HG02870 (cell line): ENCODE measurements around the gene COA8.

Experiments used
- ATAC-seq: cut with Tn5 transposase; IDR thresholded peaks from one replicate; pipeline ENCODE4 v1.9.1; 2021; ENCODE audit warnings: mild to moderate bottlenecking, moderate library complexity; ENCODE audit not compliant: unreplicated experiment

The COA8 gene

DNA sequence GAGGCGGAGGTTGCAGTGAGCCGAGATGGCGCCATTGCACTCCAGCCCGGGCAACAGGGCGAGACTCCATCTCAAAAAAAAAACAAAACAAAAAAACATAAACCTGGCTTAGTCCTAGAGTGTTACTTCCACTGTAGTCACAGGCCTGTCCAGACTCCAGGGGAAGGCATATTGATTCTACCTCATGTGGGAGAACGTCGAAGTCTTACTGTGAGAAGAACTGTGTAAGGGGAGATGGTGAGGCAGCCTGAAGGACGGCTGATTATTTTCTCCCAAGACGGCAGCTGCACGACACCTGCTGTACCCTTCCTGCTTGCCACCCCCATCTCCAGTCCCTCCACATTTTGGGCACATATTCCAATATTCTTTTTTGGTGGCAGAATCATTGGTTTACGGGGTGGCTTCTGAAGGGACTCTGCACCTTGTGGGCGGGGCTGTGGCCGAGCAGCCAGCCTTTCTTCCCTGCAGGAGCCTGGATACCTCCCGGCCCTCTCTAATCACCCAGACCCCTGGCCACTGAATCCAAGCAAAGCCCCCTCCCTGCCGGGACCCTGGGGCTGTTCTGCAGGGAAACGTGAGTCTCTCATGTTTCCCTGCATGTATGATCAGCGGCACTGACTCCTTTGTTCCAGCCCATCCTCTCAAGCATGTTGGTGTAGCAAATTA, 54.0 kb downstream of the COA8 start:
- ATAC-seq = no peak

DNA sequence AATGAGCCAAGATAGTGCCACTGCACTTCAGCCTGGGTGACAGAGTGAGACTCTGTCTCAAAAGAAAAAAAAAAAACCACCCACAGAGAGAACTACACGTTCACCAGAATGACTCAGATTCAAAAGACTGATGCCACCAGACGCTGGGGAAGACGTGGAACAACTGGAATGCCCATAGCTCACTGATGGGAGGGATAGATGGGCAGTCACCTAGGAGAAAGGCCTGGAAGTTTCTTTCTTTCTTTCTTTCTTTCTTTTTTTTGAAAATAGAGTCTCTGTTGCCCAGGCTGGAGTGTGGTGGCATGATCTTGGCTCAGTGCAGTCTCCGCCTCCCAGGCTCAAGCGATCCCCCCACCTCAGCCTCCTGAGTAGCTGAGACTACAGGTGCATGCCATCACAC, 56.3 kb downstream of the COA8 start:
- no peak for ATAC-seq

DNA sequence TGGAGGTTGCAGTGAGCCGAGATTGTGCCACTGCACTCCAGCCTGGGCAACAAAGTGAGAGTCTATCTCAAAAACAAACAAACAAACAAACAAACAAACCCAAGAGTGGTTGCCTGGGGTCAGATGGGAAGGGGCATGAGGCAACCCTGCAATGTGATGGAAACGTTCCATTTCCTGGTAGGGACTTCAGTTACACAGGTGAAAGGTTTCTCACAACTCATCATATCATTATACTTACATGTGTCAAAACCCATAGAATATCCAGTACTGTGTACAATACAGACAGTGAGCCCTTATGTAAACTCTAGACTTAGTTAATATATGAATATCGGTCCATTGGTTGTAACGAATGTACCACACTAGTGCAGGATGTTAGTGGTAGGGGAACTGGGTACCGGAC, 59.1 kb downstream of the COA8 start:
- no peak for ATAC-seq

DNA sequence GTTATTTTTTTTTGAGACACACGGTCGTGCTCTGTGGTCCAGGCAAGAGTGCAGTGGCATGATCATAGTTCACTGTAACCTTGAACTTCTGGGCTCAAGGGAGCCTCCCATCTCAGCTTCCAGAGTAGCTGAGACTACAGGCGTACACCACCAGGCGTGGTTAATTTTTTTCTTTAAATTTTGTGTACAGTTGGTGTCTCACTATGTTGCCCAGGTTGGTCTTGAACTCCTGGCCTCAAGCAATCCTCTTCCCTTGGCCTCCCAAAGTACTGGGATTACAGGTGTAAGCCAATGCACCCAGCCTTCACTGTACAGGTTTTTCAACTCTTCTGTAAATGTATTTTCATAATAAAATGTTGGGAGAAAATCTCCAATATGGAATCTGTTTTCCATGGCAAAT, 60.5 kb downstream of the COA8 start:
- ATAC-seq = no peak

DNA sequence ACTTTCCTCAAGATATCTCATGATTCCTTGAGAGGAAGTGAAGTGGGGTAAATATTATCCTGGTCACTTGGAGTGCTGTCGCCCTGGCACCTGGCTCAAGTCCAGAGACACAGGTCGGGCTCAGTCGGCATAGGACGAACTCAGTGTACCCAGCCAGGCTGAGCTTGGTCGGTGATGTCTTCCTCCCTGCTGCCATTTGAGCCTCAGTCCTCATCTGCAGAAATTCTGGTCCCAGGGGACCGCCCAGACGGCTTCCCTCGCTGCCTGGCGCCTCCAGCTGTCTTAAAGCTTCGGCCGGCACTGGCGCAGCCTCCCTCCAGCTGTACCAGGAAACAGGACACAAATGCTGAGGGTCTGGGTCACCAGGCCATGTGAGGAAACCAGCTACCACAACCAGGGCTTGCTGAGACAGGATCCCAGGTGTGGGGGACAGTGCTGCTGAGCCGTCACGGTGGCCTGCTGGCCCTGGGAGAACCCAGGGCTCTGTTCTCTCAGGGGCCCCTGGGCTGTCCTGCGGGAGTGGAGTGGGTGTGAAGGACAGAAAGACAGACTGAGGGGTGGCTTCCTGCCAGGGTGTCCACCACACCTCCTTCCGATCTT, 61.2 kb downstream of the COA8 start:
- no peak for ATAC-seq

DNA sequence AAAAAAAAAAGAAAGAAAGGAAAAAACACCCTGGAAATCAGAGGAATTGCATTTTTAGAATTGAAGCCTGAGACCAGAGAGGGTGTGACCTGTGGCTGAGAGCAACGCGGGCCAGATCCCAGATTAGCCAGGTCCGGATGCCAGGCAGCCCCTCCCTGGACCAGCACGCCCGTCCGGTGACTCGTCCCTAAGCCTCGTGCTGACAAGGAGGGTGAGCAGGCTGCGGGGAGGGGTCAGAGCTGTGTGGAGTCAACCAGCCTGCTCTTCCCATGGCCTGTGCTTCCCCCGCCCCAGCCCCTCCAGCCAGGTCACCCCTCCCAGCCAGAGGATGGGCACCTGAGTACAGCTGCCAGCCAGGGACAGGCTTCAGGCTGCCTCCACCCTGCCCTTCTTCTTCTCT, 62.1 kb downstream of the COA8 start:
- ATAC-seq = no peak

DNA sequence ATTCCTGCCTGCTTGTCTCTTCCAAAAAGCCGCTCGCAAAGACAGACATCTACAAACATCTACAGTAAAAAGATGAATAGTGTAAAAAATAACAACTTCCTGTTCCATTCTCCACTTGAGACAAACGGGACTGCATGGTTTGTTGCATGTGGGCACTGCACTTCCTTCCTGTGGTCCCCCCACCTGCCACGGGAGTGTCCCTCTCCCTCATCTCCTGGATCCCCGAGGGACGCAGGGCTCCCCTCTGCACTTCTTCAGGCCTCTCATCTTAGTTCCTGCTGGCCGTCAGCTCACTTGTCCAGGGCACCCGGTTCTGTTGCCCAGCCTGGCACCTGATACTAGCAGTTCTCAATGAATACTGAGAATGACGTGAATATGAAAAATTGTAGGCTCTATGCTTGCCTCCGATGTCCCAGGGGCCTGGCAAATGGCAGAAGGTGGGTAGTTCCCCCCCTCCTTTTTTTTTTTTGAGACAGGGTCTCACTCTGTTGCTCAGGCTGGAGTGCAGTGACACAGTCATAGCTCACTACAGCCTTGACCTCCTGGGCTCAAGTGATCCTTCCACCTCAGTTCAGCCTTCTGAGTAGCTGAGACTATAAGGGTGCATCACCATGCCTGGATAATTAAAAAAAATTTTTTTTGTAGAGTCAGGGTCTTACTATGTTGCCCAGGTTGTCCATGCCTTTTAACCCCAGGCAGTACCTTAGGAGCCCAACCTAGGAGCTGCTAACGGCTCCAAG, 62.8 kb downstream of the COA8 start:
- ATAC-seq = no peak

DNA sequence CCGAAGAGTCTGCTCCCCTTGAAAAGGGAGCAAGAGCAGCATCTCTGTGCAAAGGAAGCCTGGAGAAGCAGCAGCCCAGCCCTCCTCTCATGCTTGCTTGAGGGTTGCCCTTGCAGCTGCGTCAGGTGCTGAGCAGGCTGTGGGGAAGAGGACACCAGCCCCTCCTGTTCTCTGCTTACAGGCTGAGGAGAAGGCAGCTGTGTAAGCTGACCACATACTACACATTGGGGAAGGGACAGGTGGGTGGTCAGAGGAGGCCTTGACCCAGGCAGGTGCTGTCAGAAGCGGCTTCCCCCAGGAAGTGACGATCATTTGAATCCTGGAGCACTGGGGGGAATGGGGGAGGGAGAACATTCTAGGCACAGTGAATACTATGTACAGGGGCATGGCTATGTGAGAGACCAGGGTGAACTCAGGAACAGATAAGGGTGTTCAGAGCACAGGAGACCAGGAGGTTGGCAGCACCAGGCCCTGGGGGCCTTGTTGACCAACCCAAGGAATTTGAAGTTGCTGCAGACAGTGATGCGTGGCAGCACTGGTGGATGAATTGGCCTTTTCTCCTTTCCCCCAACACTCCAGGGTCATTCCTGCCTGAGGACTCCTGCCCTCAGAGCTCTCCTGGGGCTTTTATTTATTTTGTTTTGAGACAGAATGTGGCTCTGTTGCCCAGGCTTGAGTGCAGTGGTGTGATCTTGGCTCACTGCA, 63.5 kb downstream of the COA8 start:
- no peak for ATAC-seq

DNA sequence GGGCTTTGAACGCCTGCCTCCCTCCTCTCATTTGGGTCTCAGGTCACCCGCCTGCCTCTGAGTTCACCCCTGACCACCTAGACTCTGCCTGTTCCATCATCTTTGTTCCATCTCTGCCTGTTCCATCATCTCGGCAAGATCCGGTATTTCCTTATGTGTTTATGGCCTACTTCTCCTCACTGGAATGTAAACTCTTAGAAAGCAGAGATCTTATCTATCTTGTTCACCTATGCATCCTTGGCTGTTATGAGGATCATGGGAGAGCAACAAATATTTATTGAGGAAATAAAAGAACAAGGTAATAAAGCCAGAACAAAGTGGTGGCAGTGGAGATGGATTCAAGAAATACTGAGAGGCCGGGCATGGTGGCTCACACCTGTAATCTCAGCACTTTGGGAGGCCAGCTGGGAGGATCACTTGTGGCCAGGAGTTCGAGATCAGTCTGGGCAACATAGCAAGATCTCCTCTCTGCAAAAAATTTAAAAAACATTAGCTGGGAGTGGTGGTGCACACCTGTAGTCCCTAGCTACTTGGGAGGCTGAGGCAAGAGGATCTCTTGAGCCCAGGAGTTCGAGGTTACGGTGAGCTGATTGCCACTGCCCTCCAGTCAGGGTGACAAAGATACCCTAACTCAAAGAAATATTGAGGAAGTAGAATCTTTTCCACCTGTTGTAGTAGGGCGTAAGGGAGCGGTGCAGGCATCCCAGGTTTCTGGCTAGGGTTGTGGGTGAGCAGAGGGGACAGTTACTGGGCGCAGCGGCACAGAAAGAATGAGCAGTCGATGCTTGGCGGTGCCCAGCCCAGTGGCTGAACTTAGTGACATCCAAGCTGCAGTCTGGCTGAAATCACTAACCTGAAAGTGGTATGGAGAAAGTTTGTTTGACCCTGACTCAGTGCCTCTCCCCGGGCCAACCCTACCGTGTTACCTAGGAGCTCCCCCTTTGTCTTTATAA, 64.6 kb downstream of the COA8 start:
- ATAC-seq = no peak

DNA sequence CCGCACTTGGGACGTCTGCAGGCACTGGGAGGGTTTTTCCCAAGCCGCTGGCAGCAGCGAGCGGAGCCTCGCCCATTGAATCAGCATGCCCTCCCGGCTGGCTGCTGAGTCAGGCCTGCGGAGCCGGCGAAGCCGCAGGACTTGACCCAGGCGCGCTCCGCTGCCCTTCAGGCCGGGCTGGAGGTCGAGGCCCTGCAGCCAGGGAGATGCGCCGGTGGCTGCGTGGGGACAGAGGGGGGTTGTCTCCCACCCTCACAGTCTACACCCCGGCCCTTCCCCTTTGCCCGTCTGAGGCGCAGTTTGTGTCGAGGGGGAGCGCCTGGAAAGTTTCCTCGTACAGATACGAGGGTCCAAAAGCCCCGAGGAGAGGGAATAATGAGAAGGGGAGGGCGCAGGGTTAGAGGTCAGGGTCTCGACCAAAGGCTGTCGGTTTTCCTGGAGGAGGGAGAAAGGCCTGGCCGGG, 65.5 kb downstream of the COA8 start:
- no peak for ATAC-seq

DNA sequence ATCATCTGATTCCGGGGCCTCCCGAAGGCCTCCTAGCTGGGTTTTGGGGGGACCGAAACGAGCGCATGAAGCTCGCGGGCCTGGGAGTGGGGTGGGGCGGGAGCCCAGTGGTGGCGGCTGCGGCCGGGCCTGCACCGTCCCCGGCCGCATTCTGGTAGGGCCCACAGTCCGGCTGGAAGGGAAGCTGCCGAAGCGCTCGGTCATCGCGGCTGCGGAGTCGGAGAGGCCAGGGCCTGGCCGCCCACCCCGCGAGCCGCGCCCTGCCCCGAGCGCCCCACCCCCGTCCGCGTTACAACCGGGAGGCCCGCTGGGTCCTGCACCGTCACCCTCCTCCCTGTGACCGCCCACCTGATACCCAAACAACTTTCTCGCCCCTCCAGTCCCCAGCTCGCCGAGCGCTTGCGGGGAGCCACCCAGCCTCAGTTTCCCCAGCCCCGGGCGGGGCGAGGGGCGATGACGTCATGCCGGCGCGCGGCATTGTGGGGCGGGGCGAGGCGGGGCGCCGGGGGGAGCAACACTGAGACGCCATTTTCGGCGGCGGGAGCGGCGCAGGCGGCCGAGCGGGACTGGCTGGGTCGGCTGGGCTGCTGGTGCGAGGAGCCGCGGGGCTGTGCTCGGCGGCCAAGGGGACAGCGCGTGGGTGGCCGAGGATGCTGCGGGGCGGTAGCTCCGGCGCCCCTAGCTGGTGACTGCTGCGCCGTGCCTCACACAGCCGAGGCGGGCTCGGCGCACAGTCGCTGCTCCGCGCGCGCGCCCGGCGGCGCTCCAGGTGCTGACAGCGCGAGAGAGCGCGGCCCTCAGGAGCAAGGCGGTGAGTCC, 66.1 kb downstream of the COA8 start, which contains the start of gene KLC1:
TSS of gene KLC1 (plus strand) at position 528 of the 819 bp plus-strand sequence. CDS start 25,354 bp downstream, outside the sequence.
- peak; percentile 59 for ATAC-seq

DNA sequence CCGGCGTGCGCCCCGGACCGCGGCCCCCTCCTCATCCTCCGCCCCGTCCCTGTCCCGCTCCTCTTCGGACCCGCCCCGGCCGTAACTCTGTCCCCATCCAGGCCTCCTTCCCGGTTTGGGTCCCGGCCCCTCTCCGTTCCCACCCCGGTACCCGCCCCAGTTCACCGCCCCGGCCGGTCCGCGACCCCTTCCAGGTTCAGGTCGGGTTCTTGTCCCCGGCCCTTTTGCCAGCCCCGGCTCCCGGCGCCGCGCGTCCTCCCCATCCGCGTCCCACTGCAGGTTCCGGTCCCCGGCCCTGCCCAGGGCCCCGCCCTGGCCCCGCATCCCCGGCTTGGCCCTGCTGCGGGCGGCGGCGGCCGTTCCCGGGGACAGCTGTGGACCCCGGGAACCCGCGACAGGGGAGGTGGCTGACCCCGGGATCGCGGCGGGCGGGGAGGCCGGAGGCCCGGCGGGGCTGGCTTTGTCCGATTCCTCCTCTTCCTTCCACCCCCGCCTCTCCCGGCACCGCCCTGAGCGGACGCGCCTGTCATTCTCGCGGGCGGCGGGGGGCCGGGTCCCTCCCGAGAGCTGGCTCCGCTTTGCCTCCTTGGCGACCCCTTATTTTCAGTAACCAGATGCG, 66.9 kb downstream of the COA8 start:
- peak; percentile 15 for ATAC-seq

DNA sequence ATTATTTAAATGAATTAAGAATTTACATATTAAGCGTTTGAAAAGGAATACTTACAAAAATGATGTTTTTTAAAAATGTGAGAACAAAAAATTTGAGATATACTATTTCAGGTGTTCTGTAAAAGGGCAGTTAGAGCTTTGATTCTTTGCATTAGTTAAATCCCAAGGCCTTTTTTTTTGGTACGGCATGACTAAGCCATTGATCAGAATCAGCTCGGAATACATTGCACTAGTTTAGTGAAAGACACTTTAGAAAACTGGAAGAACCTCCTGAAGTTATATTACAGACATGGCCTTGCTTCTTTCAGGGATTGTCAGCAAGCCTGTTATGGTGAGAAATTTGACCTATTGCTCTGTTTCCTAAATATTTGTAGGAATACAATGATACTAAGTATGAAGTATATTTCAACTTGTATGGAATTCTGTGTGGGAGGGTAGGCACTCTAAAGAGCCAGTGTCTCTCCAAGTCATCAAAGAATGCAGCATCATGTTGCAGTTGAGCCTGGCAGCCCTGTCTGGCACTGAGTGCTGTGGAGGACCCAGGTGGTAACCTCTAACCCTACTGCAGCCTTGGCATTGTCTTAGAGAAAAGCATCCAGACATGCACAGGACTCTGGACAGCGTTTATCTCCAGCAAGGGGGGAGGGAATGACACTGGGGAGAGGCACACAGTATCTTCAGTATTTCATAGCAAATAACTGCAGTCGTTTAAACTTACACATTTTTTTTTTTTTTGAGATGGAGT, 67.8 kb downstream of the COA8 start:
- no peak for ATAC-seq

DNA sequence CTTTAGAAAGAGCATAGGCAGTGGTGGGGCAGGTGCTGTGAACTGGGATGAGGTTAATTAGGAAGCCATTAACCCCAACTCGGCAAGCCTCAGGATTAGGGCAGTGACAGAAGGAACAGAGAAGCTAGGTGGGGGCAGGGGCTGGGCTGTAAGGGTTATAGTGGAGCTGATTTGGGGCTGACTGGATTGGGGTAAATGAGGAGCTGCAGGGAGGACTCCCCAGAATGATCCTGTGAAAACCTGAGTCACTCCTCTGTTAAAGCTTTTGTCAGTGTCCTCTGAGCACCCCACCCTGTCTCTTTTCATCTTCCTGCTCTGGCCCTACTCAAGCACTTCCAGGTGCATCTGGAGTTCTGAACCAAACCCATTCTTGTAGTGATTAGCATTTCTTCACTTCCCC, 70.6 kb downstream of the COA8 start:
- no peak for ATAC-seq

DNA sequence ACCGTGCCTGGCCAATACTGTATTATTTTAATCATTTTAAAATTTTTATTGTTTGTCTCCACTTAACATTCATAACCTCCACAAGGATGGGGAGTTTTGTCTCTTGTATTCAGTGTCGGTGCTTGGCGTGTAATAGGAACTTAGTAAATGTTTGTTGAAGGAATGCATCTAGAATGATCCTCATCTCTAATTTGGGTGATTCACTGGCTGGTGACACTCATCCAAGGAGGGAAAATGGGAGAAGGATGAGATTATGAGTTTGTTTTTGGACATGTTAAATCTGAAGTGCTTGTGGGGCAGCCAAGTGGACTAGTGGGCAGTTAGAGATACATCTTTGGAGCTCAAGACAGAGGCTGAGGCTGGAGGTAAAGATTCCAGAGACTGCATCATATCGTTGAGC, 71.4 kb downstream of the COA8 start:
- ATAC-seq = no peak

DNA sequence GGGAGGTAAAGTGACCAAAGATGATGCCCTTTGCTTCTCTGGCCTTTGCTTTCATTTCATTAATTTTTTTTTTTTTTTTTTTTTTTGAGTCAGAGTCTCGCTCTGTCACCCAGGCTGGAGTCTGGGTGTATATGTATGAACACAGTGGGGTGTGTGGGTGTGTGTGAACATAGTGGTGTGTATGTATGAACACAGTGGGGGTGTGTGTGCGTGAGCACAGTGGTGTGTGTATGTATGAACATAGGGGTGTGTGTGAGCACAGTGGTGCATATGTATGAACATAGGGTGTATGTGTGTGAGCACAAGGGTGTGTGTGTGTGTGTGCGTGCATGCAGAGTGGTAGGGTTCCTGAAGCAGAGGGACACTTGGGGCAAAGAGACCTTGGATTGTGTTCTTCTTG, 75.8 kb downstream of the COA8 start:
- no peak for ATAC-seq
